ENCODE data around the gene DHX32.

The DHX32 gene

GRCh38 chr10:125849448-125849847 is 31.6 kb downstream of the DHX32 start:
- no peak for DNase-seq (ENCODE audit: low read depth in 1 of 2, low spot score in 1 of 2)

- DNase-seq (ENCODE audit: low read depth in 1 of 2, low spot score in 1 of 2): no peak
These were observed 32.2 kb downstream of the DHX32 start for GRCh38 chr10:125848857-125849256.

- no peak for DNase-seq (ENCODE audit: low read depth in 1 of 2, low spot score in 1 of 2)
These were observed 32.7 kb downstream of the DHX32 start for GRCh38 chr10:125848371-125848770.

- DNase-seq (ENCODE audit: low read depth in 1 of 2, low spot score in 1 of 2): no peak
These were observed 34.2 kb downstream of the DHX32 start for GRCh38 chr10:125846894-125847293.

- DNase-seq (ENCODE audit: low read depth in 1 of 2, low spot score in 1 of 2): no peak
These were observed 35.5 kb downstream of the DHX32 start for GRCh38 chr10:125845617-125846016.

- no peak for DNase-seq (ENCODE audit: low read depth in 1 of 2, low spot score in 1 of 2)
These were observed 36.3 kb downstream of the DHX32 start for GRCh38 chr10:125844751-125845221.

GRCh38 chr10:125843603-125844329 is 37.3 kb downstream of the DHX32 start:
- DNase-seq (ENCODE audit: low read depth in 1 of 2, low spot score in 1 of 2): no peak

- DNase-seq (ENCODE audit: low read depth in 1 of 2, low spot score in 1 of 2): no peak
These were observed 40.1 kb downstream of the DHX32 start for GRCh38 chr10:125840955-125841354.

GRCh38 chr10:125840406-125840805 is 40.7 kb downstream of the DHX32 start:
- no peak for DNase-seq (ENCODE audit: low read depth in 1 of 2, low spot score in 1 of 2)

GRCh38 chr10:125838802-125839575 is 42.1 kb downstream of the DHX32 start:
- DNase-seq (ENCODE audit: low read depth in 1 of 2, low spot score in 1 of 2): no peak

- no peak for DNase-seq (ENCODE audit: low read depth in 1 of 2, low spot score in 1 of 2)
These were observed 44.3 kb downstream of the DHX32 start for GRCh38 chr10:125836746-125837145.

- DNase-seq (ENCODE audit: low read depth in 1 of 2, low spot score in 1 of 2): no peak
These were observed 52.8 kb downstream of the DHX32 start for GRCh38 chr10:125828311-125828710.

GRCh38 chr10:125827133-125827532 is 54.0 kb downstream of the DHX32 start:
- no peak for DNase-seq (ENCODE audit: low read depth in 1 of 2, low spot score in 1 of 2)

GRCh38 chr10:125824736-125825135 is 56.4 kb downstream of the DHX32 start:
- no peak for DNase-seq (ENCODE audit: low read depth in 1 of 2, low spot score in 1 of 2)

GRCh38 chr10:125823663-125824251 is 57.3 kb downstream of the DHX32 start:
- no peak for DNase-seq (ENCODE audit: low read depth in 1 of 2, low spot score in 1 of 2)

GRCh38 chr10:125822878-125823662 is 58.0 kb downstream of the DHX32 start, which contains the start of the genes BCCIP and UROS:
TSS of gene BCCIP (plus strand) at chr10:125823546. CDS start at chr10:125823558, 12 bp downstream.
TSS of gene UROS (minus strand) at chr10:125823258. CDS start at chr10:125816499, 6,759 bp downstream.
- DNase-seq (ENCODE audit: low read depth in 1 of 2, low spot score in 1 of 2): peak; percentile 83 to 86

- no peak for DNase-seq (ENCODE audit: low read depth in 1 of 2, low spot score in 1 of 2)
These were observed 60.4 kb downstream of the DHX32 start for GRCh38 chr10:125820701-125821100.

- no peak for DNase-seq (ENCODE audit: low read depth in 1 of 2, low spot score in 1 of 2)
These were observed 63.6 kb downstream of the DHX32 start for GRCh38 chr10:125817337-125817946.

- DNase-seq (ENCODE audit: low read depth in 1 of 2, low spot score in 1 of 2): no peak
These were observed 64.5 kb downstream of the DHX32 start for GRCh38 chr10:125816548-125816947.

- no peak for DNase-seq (ENCODE audit: low read depth in 1 of 2, low spot score in 1 of 2)
These were observed 65.3 kb downstream of the DHX32 start for GRCh38 chr10:125815764-125816163.
